OCI-LY1 (cell line): ENCODE results near the gene AKR1C2.
"Not testable (repeated sequence)": the region's sequence is repeated elsewhere in the genome, so short reads cannot be mapped to it uniquely, and the experiment has no call there.

Experiments used
- H2AFZ ChIP-seq: fragments of 200-600 bp; sonication (generic), shearing (Covaris generic); 2 replicates; pipeline ENCODE4 v1.6.0; 2014; ENCODE audit warnings: antibody characterized with exemption, mild to moderate bottlenecking, low read length
- H3F3A ChIP-seq: fragments of 200-600 bp; sonication (generic), shearing (Covaris generic); 2 replicates; pipeline ENCODE4 v1.6.0; 2014; ENCODE audit warnings: mild to moderate bottlenecking, antibody characterized with exemption, low read length, moderate library complexity; ENCODE audit not compliant: insufficient read depth
- H3K27ac ChIP-seq: fragments of 200-600 bp; sonication (generic); 2 replicates; pipeline ENCODE4 v1.5.1; 2014; ENCODE audit warnings: low read length, mixed run types, mild to moderate bottlenecking, low read depth; ENCODE audit not compliant: poor library complexity, severe bottlenecking
- H3K27me3 ChIP-seq: fragments of 200-600 bp; sonication (generic); 2 replicates; pipeline ENCODE4 v1.6.0; 2014; ENCODE audit warnings: antibody characterized with exemption, mild to moderate bottlenecking, low read length, moderate library complexity; ENCODE audit not compliant: insufficient read depth
- H3K36me3 ChIP-seq: fragments of 200-600 bp; sonication (generic); 2 replicates; pipeline ENCODE4 v1.6.1; 2014; ENCODE audit warnings: mild to moderate bottlenecking, antibody characterized with exemption, low read length, moderate library complexity, mixed read lengths; ENCODE audit not compliant: insufficient read depth
- H3K4me1 ChIP-seq: fragments of 200-600 bp; sonication (generic); 2 replicates; pipeline ENCODE4 v1.5.1; 2014; ENCODE audit warnings: mild to moderate bottlenecking, low read length, moderate library complexity; ENCODE audit not compliant: insufficient read depth, severe bottlenecking
- H3K4me2 ChIP-seq: fragments of 200-600 bp; sonication (generic), shearing (Covaris generic); 2 replicates; pipeline ENCODE4 v1.6.1; 2014; ENCODE audit warnings: low read length
- H3K4me3 ChIP-seq: fragments of 200-600 bp; sonication (generic); 2 replicates; pipeline ENCODE4 v1.5.1; 2014; ENCODE audit warnings: low read length, low read depth, mild to moderate bottlenecking, mixed read lengths; ENCODE audit not compliant: poor library complexity, severe bottlenecking
- H3K79me2 ChIP-seq: fragments of 200-600 bp; shearing (Covaris generic); 2 replicates; pipeline ENCODE4 v1.6.1; 2016; ENCODE audit warnings: mixed run types, low read length, mixed read lengths; ENCODE audit not compliant: insufficient read depth
- H3K9ac ChIP-seq: fragments of 200-600 bp; sonication (generic), shearing (Covaris generic); 2 replicates; pipeline ENCODE4 v1.6.1; 2014; ENCODE audit warnings: mild to moderate bottlenecking, low read length, mixed read lengths
- H3K9me2 ChIP-seq: fragments of 200-600 bp; sonication (generic), shearing (Covaris generic); 2 replicates; pipeline ENCODE4 v1.6.1; 2014; ENCODE audit warnings: low read depth, mild to moderate bottlenecking, low read length, mixed read lengths
- H3K9me3 ChIP-seq: fragments of 200-600 bp; shearing (Covaris generic); 2 replicates; pipeline ENCODE4 v1.6.1; 2014; ENCODE audit warnings: low read length, mixed read lengths
- H4K20me1 ChIP-seq: fragments of 200-600 bp; sonication (generic), shearing (Covaris generic); 2 replicates; pipeline ENCODE4 v1.6.0; 2016; ENCODE audit warnings: mild to moderate bottlenecking, low read length; ENCODE audit not compliant: insufficient read depth
- EZH2 ChIP-seq: fragments of 200-600 bp; sonication (generic), shearing (Covaris generic); IDR thresholded peaks from 2 replicates; pipeline ENCODE4 v1.8.0; 2017; ENCODE audit warnings: borderline replicate concordance, mixed run types, mild to moderate bottlenecking, antibody characterized with exemption, low read length, moderate library complexity, mixed read lengths
- TF ChIP-seq, protein P1 (sequence below): fragments of 200-600 bp; sonication (generic), shearing (Covaris generic); IDR thresholded peaks from 2 replicates; pipeline ENCODE4 v1.5.1; 2017; ENCODE audit warnings: mild to moderate bottlenecking, antibody characterized with exemption, low read length, moderate library complexity, mixed read lengths

AKR1C2 gene

DNA sequence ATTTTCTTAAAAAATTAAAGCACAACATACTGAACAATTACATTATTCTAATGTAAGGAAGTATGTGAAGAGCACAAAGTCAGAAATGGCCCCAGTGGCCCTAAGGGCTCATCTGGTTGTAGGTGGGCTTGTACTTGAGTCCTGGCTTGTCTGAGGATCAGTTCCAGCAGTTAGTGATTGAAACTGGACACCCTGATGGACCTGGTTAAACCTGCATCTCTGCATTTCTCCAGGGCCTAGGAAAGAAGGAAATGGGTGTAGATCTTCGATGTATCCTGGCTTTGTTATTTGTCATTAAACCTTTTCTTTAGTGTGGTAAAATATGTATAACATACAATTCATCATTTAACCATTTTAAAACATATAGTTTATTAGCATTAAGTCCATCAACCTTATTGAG lies 9.7 kb upstream of the AKR1C2 start:
- no peaks in the 10 kb centered on the region for H3F3A ChIP-seq
- H3K36me3 ChIP-seq, result no peaks in the 10 kb centered on the region
- no peak overlapping the region for H2AFZ ChIP-seq
- no peak for TF ChIP-seq EZH2
- TF ChIP-seq, protein P1, sequence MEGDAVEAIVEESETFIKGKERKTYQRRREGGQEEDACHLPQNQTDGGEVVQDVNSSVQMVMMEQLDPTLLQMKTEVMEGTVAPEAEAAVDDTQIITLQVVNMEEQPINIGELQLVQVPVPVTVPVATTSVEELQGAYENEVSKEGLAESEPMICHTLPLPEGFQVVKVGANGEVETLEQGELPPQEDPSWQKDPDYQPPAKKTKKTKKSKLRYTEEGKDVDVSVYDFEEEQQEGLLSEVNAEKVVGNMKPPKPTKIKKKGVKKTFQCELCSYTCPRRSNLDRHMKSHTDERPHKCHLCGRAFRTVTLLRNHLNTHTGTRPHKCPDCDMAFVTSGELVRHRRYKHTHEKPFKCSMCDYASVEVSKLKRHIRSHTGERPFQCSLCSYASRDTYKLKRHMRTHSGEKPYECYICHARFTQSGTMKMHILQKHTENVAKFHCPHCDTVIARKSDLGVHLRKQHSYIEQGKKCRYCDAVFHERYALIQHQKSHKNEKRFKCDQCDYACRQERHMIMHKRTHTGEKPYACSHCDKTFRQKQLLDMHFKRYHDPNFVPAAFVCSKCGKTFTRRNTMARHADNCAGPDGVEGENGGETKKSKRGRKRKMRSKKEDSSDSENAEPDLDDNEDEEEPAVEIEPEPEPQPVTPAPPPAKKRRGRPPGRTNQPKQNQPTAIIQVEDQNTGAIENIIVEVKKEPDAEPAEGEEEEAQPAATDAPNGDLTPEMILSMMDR, result no peak
- H3K4me3 ChIP-seq, result no peak overlapping the region
- no peaks in the 10 kb centered on the region for H3K9me2 ChIP-seq
- no peak overlapping the region for H3K4me2 ChIP-seq
- no peaks in the 10 kb centered on the region for H3K79me2 ChIP-seq
- H3K9me3 ChIP-seq, result no peaks in the 10 kb centered on the region
- no peaks in the 10 kb centered on the region for H3K4me1 ChIP-seq
- no peaks in the 10 kb centered on the region for H4K20me1 ChIP-seq
- H3K27me3 ChIP-seq, result no peaks in the 10 kb centered on the region
- no peak overlapping the region for H3K9ac ChIP-seq
- H3K27ac ChIP-seq, result no peak overlapping the region

GRCh38 chr10:5012595-5012994 lies 8.9 kb upstream of the AKR1C2 start:
- H3K9ac ChIP-seq, result no peak overlapping the region
- H3K4me1 ChIP-seq, result no peaks in the 10 kb centered on the region
- no peaks in the 10 kb centered on the region for H3K36me3 ChIP-seq
- H4K20me1 ChIP-seq, result no peaks in the 10 kb centered on the region
- H3K79me2 ChIP-seq, result no peaks in the 10 kb centered on the region
- H3K4me2 ChIP-seq, result no peak overlapping the region
- H2AFZ ChIP-seq, result no peak overlapping the region
- no peak for TF ChIP-seq EZH2
- TF ChIP-seq, protein P1, result no peak
- H3F3A ChIP-seq, result no peaks in the 10 kb centered on the region
- H3K9me2 ChIP-seq, result no peaks in the 10 kb centered on the region
- H3K4me3 ChIP-seq, result no peak overlapping the region
- no peak overlapping the region for H3K27ac ChIP-seq
- no peaks in the 10 kb centered on the region for H3K9me3 ChIP-seq
- no peaks in the 10 kb centered on the region for H3K27me3 ChIP-seq

DNA sequence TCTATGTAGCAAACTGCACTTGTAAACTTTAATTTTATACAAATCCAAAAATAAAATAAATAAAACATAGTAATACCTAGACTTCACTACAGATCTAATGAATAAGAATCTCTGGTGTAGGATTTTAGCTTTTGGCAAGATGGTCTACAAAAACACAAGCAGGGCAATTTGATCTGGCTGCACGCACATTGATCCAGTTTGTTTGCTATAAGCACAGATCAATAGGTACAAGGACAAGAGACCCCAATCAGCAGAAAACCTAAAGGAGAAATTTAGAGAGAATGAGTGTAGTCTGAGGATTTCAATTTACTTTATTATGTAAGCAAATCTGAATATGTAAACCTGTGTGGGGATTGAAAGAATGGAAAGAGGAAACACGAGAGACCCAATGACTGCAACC lies 7.7 kb upstream of the AKR1C2 start:
- H3K4me1 ChIP-seq, H3K79me2 ChIP-seq, H3F3A ChIP-seq, H3K27me3 ChIP-seq, H3K27ac ChIP-seq, H3K4me2 ChIP-seq, H2AFZ ChIP-seq, H3K9ac ChIP-seq, H3K9me2 ChIP-seq, H3K4me3 ChIP-seq, H4K20me1 ChIP-seq, H3K9me3 ChIP-seq, H3K36me3 ChIP-seq: not testable (repeated sequence)

GRCh38 chr10:5010043-5010442 lies 6.4 kb upstream of the AKR1C2 start:
- not testable (repeated sequence) for H3K4me3 ChIP-seq, H3K36me3 ChIP-seq, H3K9ac ChIP-seq, H3K9me3 ChIP-seq, H3F3A ChIP-seq, H2AFZ ChIP-seq, H3K79me2 ChIP-seq, H3K4me2 ChIP-seq, H3K9me2 ChIP-seq, H3K27me3 ChIP-seq, H4K20me1 ChIP-seq, H3K4me1 ChIP-seq, H3K27ac ChIP-seq

GRCh38 chr10:5008857-5009548 lies 5.3 kb upstream of the AKR1C2 start:
- H3K4me1 ChIP-seq, H3K4me2 ChIP-seq, H4K20me1 ChIP-seq, H3K27me3 ChIP-seq, H3K27ac ChIP-seq, H3K79me2 ChIP-seq, H3F3A ChIP-seq, H3K9me2 ChIP-seq, H3K36me3 ChIP-seq, H3K4me3 ChIP-seq, H2AFZ ChIP-seq, H3K9ac ChIP-seq, H3K9me3 ChIP-seq: not testable (repeated sequence)

DNA sequence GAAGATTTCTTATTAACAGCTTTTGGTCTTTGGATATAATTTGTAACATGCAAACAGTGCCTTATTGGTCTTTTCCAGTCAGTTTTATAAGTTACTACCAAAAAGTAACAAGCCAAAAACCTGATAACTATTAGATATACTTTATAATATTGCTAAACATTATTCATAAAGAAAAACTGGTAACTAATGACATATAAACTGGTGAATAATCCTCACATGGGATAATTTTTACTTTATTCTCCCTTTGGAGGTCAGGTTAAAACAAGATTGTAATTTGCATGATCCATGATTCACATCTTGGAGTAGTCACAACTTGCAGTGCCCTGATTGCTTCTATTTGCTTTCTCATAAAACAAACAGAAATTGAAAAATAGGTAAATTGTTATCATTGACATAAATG lies 844 bp upstream of the AKR1C2 start:
- H3F3A ChIP-seq, H3K9ac ChIP-seq, H3K4me3 ChIP-seq, H3K4me2 ChIP-seq, H3K9me2 ChIP-seq, H3K79me2 ChIP-seq, H3K27me3 ChIP-seq, H3K4me1 ChIP-seq, H3K36me3 ChIP-seq, H4K20me1 ChIP-seq, H3K27ac ChIP-seq, H3K9me3 ChIP-seq, H2AFZ ChIP-seq: not testable (repeated sequence)
